HepG2 (cell line): ENCODE measurements around the gene GDF7. TPM values are rescaled to one million over a fixed set of nuclear protein-coding genes. Genes with fewer than 3 reads are reported as not detected.

Experiments
- ATAC-seq: fragments of 200-7000 bp; cut with Tn5 transposase; 3 replicates; pipeline ENCODE4 v1.9.1; 2020; ENCODE audit warnings: mild to moderate bottlenecking, moderate library complexity
- BruUV-seq: library from RNA; stranded (reverse); fragments of 400-500 nt; replicated peaks from 2 replicates; lab custom pipeline; 2021; lab: Mats Ljungman, UMichigan
- CTCF ChIA-PET: fragments of 300-600 bp; formaldehyde crosslinking; extraction: SDS; loops from one replicate; lab custom pipeline; 2021; ENCODE audit warnings: low total read pairs, inconsistent platforms, low intra/inter-chr PET ratio; lab: Yijun Ruan, JAX
- POLR2A ChIA-PET: fragments of 350-600 bp; sonication (Branson Sonifier 250); formaldehyde crosslinking; loops from one replicate; lab custom pipeline; 2020; ENCODE audit warnings: antibody characterized with exemption, inconsistent platforms; lab: Yijun Ruan, JAX
- DNase-seq: peaks from one replicate; pipeline ENCODE4 v3.0.0-alpha.2; 2015; ENCODE audit warnings: low spot score
- FAIRE-seq: peaks from 3 replicates; lab custom pipeline; 2011; peaks lifted over from hg19 to GRCh38; lab: Jason Lieb, UNC
- H2AFZ ChIP-seq: one replicate; pipeline ENCODE4 v1.6.1; 2011; ENCODE audit warnings: low read length, inconsistent platforms
- H3K27ac ChIP-seq: fragments of 300-600 bp; 3 replicates; pipeline ENCODE4 v1.8.0; 2011; ENCODE audit warnings: mixed run types, mild to moderate bottlenecking, mixed read lengths, low read length, inconsistent platforms; ENCODE audit not compliant: insufficient read depth; ENCODE audit errors: extremely low read length
- H3K27me3 ChIP-seq, 2 experiments: fragments of 200-600 bp in 1 of 2; 2 replicates in 1 of 2; 3 replicates in 1 of 2; pipeline versions ENCODE4 v1.6.0 to v1.8.0; 2011; ENCODE audit warnings: low read length in 2 of 2, mild to moderate bottlenecking in 2 of 2, moderate library complexity in 2 of 2, inconsistent platforms in 1 of 2; ENCODE audit not compliant: insufficient read depth in 2 of 2, control insufficient read depth in 1 of 2
- H3K36me3 ChIP-seq, 2 experiments: fragments of 200-600 bp in 1 of 2; replicated peaks in 1 of 2; 2 replicates in 1 of 2; 3 replicates in 1 of 2; pipeline versions ENCODE4 v1.5.1 to v1.8.0; 2011; ENCODE audit warnings: low read length in 2 of 2, inconsistent platforms in 1 of 2; ENCODE audit not compliant: insufficient read depth in 2 of 2, control insufficient read depth in 1 of 2
- H3K4me1 ChIP-seq: 2 replicates; pipeline ENCODE4 v1.5.1; 2012; ENCODE audit warnings: low read length, inconsistent platforms; ENCODE audit not compliant: insufficient read depth
- H3K4me2 ChIP-seq: 2 replicates; pipeline ENCODE4 v1.6.0; 2011; ENCODE audit warnings: low read depth, low read length, inconsistent platforms
- H3K4me3 ChIP-seq, 3 experiments: fragments of 200-600 bp in 1 of 3; sonication (generic), shearing (Covaris generic) in 1 of 3; replicated peaks in 1 of 3; 2 replicates each; pipeline ENCODE4 v1.5.1; 2011 to 2016; ENCODE audit warnings: low read length in 3 of 3, inconsistent platforms in 2 of 3, low read depth in 2 of 3, mild to moderate bottlenecking in 2 of 3, control low read depth in 1 of 3, mixed read lengths in 1 of 3; ENCODE audit not compliant: insufficient read depth in 1 of 3
- H3K79me2 ChIP-seq: one replicate; pipeline ENCODE4 v1.6.1; 2011; ENCODE audit warnings: low read length, inconsistent platforms; ENCODE audit not compliant: insufficient read depth
- H3K9ac ChIP-seq: 2 replicates; pipeline ENCODE4 v1.6.0; 2011; ENCODE audit warnings: mild to moderate bottlenecking, low read depth, low read length, inconsistent platforms; ENCODE audit not compliant: insufficient read depth
- H3K9me3 ChIP-seq: 2 replicates; pipeline ENCODE4 v1.5.1; 2012; ENCODE audit warnings: mild to moderate bottlenecking, low read length
- H4K20me1 ChIP-seq: 2 replicates; pipeline ENCODE4 v1.6.0; 2011; ENCODE audit warnings: inconsistent platforms, mild to moderate bottlenecking, low read length, moderate library complexity; ENCODE audit not compliant: insufficient read depth
- ASH2L ChIP-seq: fragments of 300-600, 200-600 bp; sonication (generic); IDR thresholded peaks from 2 replicates; pipeline ENCODE4 v1.7.0; 2017; ENCODE audit warnings: low read depth, mild to moderate bottlenecking, moderate library complexity, mixed read lengths, low read length; ENCODE audit not compliant: insufficient read length
- FOXA3 ChIP-seq: IDR thresholded peaks from 2 replicates; pipeline ENCODE4 v1.6.1; 2016; ENCODE audit warnings: missing genetic modification reagents, missing compliant biosample characterization
- GATAD2A ChIP-seq: IDR thresholded peaks from 2 replicates; pipeline ENCODE4 v1.6.1; 2016
- IRF2 ChIP-seq: IDR thresholded peaks from 2 replicates; pipeline ENCODE4 v1.6.1; 2018; ENCODE audit warnings: missing genetic modification reagents, missing compliant biosample characterization
- MZF1 ChIP-seq: sonication (generic); formaldehyde crosslinking; IDR thresholded peaks from 2 replicates; pipeline ENCODE4 v1.8.1; 2023; ENCODE audit warnings: mild to moderate bottlenecking, missing genetic modification reagents, borderline replicate concordance
- NAIF1 ChIP-seq: sonication (generic); formaldehyde crosslinking; IDR thresholded peaks from 2 replicates; pipeline ENCODE4 v1.5.0; 2020; ENCODE audit warnings: mild to moderate bottlenecking, missing genetic modification reagents, borderline replicate concordance
- NR2C2 ChIP-seq: sonication (generic); formaldehyde crosslinking; IDR thresholded peaks from 2 replicates; pipeline ENCODE4 v1.4.0; 2020; ENCODE audit warnings: missing genetic modification reagents, mild to moderate bottlenecking, moderate library complexity, borderline replicate concordance
- PLRG1 ChIP-seq: fragments of 450-650 bp; conservative IDR thresholded peaks from 2 replicates; pipeline ENCODE4 v1.6.1; 2016
- POGZ ChIP-seq: sonication (generic); formaldehyde crosslinking; IDR thresholded peaks from 2 replicates; pipeline ENCODE4 v1.4.0; 2020; ENCODE audit warnings: mild to moderate bottlenecking, missing genetic modification reagents
- YEATS4 ChIP-seq: sonication (generic); formaldehyde crosslinking; IDR thresholded peaks from 2 replicates; pipeline ENCODE4 v1.4.0; 2020; ENCODE audit warnings: missing genetic modification reagents, borderline replicate concordance
- ZMYM4 ChIP-seq: sonication (generic); formaldehyde crosslinking; IDR thresholded peaks from 2 replicates; pipeline ENCODE4 v1.8.1; 2023; ENCODE audit warnings: mild to moderate bottlenecking, missing genetic modification reagents
- ZNF331 ChIP-seq: sonication (generic); formaldehyde crosslinking; IDR thresholded peaks from 2 replicates; pipeline ENCODE4 v1.4.0; 2020; ENCODE audit warnings: missing genetic modification reagents
- ZNF788 ChIP-seq: sonication (generic); formaldehyde crosslinking; IDR thresholded peaks from 2 replicates; pipeline ENCODE4 v1.5.0; 2020; ENCODE audit warnings: mild to moderate bottlenecking, missing genetic modification reagents, borderline replicate concordance
- ZSCAN22 ChIP-seq: sonication (generic); formaldehyde crosslinking; IDR thresholded peaks from 2 replicates; pipeline ENCODE4 v1.4.0; 2020; ENCODE audit warnings: mild to moderate bottlenecking, missing genetic modification reagents
- WGBS: methylation state at CpG from one replicate; pipeline ENCODE4 v1.1.6; 2017; ENCODE audit warnings: low lambda C conversion rate; 5-methylcytosine and 5-hydroxymethylcytosine counted together
- in situ Hi-C: cut with HindIII; loops from 2 replicates; pipeline ENCODE4 v1.10.0; 2017; ENCODE audit warnings: low pct_unique_long_range_greater_than_20kb; ENCODE audit not compliant: extremely low pct_ligation_motif_present
- intact Hi-C: fragments of 100-400 bp; cut with micrococcal nuclease; formaldehyde crosslinking; loops from one replicate; pipeline ENCODE4 v1.10.0; 2022; ENCODE audit not compliant: unreplicated experiment
- polyA plus RNA-seq, 8 experiments: library from polyadenylated mRNA; depleted of rRNA in 3 of 8; stranded (reverse) in 7 of 8; unstranded in 1 of 8; fragments of >200 nt; fragmentation: Illumina TruSeq in 4 of 8; extraction: Trizol in 4 of 8; gene quantifications; 2 replicates each; pipeline versions ENCODE4 v1.2.1 to v1.2.3, GENCODE V29; 2011 to 2016; ENCODE audit warnings: low read depth in 4 of 8, missing spikeins in 1 of 8, mixed read lengths in 1 of 8; ENCODE audit not compliant: insufficient read depth in 1 of 8
- total RNA-seq, 5 experiments: library from RNA; depleted of rRNA; stranded (reverse); fragments of >200 nt; fragmentation: Illumina TruSeq; extraction: Trizol; gene quantifications; 2 replicates each; pipeline ENCODE4 v1.2.3, GENCODE V29; 2016; ENCODE audit warnings: low read depth in 1 of 5
- TF ChIP-seq, protein P1 (sequence below): sonication (generic); formaldehyde crosslinking; IDR thresholded peaks from 2 replicates; pipeline ENCODE4 v1.5.0; 2020; ENCODE audit warnings: missing genetic modification reagents
- TF ChIP-seq, protein P2 (sequence below): sonication (generic); formaldehyde crosslinking; conservative IDR thresholded peaks from 2 replicates; pipeline ENCODE4 v1.4.0; 2020; ENCODE audit warnings: missing genetic modification reagents
- TF ChIP-seq, protein P3 (sequence below): sonication (generic); formaldehyde crosslinking; IDR thresholded peaks from 2 replicates; pipeline ENCODE4 v1.4.0; 2020; ENCODE audit warnings: missing genetic modification reagents, borderline replicate concordance

Gene GDF7
- total and polyA plus RNA-seq, 2 of the 13 experiments (the other 11 are each of a cell fraction or from before 2014, with no cell fraction given) = 1.6 to 15.0 TPM

DNA sequence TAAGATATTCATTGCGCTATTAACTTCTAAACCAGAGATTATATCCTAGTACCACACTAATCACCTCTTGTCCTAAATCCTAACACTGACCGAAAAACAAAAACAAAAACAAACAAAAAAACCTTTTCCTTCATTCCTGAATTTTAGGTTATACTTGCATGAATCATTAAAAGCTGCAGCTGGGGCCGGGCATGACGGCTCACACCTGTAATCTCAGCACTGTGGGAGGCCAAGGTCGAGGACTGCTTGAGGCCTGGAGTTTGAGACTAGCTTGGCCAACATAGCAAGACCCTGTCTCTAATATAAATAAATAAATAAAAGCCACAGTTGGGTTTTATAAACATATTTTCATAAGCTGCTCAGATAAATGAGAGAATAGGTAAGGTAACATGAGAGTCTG lies 60.0 kb downstream of the GDF7 start (continued):
- TF ChIP-seq ZNF788 = no peak
- no peak for TF ChIP-seq ZMYM4
- TF ChIP-seq FOXA3 = no peak
- TF ChIP-seq, protein P1, sequence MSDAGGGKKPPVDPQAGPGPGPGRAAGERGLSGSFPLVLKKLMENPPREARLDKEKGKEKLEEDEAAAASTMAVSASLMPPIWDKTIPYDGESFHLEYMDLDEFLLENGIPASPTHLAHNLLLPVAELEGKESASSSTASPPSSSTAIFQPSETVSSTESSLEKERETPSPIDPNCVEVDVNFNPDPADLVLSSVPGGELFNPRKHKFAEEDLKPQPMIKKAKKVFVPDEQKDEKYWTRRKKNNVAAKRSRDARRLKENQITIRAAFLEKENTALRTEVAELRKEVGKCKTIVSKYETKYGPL = no peak
- TF ChIP-seq, all 625 proteins: peak for 0

DNA sequence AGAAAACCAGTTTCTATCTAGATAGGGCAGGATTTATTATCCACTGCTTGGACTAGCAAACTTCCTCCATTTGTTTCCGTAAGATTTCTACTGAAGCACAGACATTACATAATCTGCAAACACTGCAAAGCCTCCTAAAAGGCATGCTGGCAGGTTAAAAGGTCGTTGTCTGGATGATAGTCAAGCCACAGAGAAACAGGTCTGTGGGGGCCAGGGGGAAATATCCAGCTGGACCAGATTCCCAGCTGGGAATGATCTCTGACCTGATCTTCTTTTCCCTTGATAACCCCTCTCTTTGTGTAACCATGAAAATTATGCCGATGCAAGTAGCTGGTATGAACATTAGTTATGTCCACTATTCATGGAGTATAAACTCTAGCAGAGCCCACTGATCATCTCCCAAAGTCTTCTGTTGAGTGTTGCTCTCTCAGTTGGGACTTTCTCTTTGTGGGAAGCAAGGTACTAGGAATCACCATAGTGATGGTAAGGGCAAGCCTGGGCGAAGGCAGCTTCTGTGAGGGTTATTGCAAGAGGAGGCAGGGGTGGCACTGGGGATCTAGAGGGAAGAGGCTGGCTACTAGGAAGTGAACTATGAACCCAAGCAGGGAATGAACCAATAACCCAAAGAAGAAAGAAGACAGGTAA lies 61.3 kb downstream of the GDF7 start:
- no peaks in the 10 kb centered on the region for H3K79me2 ChIP-seq
- intact Hi-C loops (loop anchor here (2.0 kb wide), 2 partner anchors 43 to 51 kb away; no protein-coding TSS in a partner anchor), in situ Hi-C loops (no loop called here)
- H3K4me1 ChIP-seq = peaks cover 30% of the 10 kb centered on the region
- ATAC-seq (peak; percentile 95), DNase-seq (peak; percentile 91), FAIRE-seq (peak; percentile 93)
- no peaks in the 10 kb centered on the region for H3K27me3 ChIP-seq
- no peak overlapping the region for H3K9ac ChIP-seq
- peaks cover 6% of the 10 kb centered on the region; the same call in 1 of the 2 replicates for H4K20me1 ChIP-seq
- BruUV-seq = no TSS peak
- H3K4me3 ChIP-seq = peak overlapping the region in 1 of 3 experiments; percentile 4; a peak in 1 of 6 replicates
- peaks cover 1 to 17% of the 10 kb centered on the region in 2 experiments; a peak in 4 of 5 replicates for H3K36me3 ChIP-seq
- ChIA-PET CTCF (no interaction called here), POLR2A (interaction anchor here (1.6 kb wide), 2 partner anchors 52 to 282 kb away, joined by 3 to 9 read pairs; partner anchors contain the start of gene RHOB)
- no peaks in the 10 kb centered on the region for H3K9me3 ChIP-seq
- H3K27ac ChIP-seq = peak overlapping the region; percentile 57
- H3K4me2 ChIP-seq = peak overlapping the region; percentile 57
- WGBS = 10% methylated on average over 4 of the region's 4 CpGs
- H2AFZ ChIP-seq = no peak overlapping the region
- TF ChIP-seq IRF2 (CRISPR knock-in tag) = peak; percentile 89
- TF ChIP-seq, protein P2, sequence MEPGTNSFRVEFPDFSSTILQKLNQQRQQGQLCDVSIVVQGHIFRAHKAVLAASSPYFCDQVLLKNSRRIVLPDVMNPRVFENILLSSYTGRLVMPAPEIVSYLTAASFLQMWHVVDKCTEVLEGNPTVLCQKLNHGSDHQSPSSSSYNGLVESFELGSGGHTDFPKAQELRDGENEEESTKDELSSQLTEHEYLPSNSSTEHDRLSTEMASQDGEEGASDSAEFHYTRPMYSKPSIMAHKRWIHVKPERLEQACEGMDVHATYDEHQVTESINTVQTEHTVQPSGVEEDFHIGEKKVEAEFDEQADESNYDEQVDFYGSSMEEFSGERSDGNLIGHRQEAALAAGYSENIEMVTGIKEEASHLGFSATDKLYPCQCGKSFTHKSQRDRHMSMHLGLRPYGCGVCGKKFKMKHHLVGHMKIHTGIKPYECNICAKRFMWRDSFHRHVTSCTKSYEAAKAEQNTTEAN = no peak
- no peak for TF ChIP-seq PLRG1
- peak; percentile 33; the same call in 1 of the 2 replicates for TF ChIP-seq ZSCAN22 (CRISPR knock-in tag)
- TF ChIP-seq NR2C2 (CRISPR knock-in tag) = peak; percentile 84
- TF ChIP-seq NAIF1 = peak; percentile 53; the same call in 1 of the 2 replicates
- TF ChIP-seq POGZ (CRISPR knock-in tag) = peak; percentile 93
- TF ChIP-seq ZNF331 (CRISPR knock-in tag) = peak; percentile 92
- peak; percentile 95 for TF ChIP-seq GATAD2A (CRISPR knock-in tag)
- TF ChIP-seq YEATS4 (CRISPR knock-in tag) = peak; percentile 60; the same call in 1 of the 2 replicates
- TF ChIP-seq, protein P3, sequence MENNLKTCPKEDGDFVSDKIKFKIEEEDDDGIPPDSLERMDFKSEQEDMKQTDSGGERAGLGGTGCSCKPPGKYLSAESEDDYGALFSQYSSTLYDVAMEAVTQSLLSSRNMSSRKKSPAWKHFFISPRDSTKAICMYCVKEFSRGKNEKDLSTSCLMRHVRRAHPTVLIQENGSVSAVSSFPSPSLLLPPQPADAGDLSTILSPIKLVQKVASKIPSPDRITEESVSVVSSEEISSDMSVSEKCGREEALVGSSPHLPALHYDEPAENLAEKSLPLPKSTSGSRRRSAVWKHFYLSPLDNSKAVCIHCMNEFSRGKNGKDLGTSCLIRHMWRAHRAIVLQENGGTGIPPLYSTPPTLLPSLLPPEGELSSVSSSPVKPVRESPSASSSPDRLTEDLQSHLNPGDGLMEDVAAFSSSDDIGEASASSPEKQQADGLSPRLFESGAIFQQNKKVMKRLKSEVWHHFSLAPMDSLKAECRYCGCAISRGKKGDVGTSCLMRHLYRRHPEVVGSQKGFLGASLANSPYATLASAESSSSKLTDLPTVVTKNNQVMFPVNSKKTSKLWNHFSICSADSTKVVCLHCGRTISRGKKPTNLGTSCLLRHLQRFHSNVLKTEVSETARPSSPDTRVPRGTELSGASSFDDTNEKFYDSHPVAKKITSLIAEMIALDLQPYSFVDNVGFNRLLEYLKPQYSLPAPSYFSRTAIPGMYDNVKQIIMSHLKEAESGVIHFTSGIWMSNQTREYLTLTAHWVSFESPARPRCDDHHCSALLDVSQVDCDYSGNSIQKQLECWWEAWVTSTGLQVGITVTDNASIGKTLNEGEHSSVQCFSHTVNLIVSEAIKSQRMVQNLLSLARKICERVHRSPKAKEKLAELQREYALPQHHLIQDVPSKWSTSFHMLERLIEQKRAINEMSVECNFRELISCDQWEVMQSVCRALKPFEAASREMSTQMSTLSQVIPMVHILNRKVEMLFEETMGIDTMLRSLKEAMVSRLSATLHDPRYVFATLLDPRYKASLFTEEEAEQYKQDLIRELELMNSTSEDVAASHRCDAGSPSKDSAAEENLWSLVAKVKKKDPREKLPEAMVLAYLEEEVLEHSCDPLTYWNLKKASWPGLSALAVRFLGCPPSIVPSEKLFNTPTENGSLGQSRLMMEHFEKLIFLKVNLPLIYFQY (CRISPR knock-in tag) = peak; percentile 43; the same call in 1 of the 2 replicates
- no peak for TF ChIP-seq MZF1 (CRISPR knock-in tag)
- TF ChIP-seq ASH2L = peak; percentile 73
